Loucy (cell line): ENCODE data around the gene STPG2.

ENCODE experiments used
- CTCF ChIP-seq: fragments of 200-600 bp; sonication (generic); conservative IDR thresholded peaks from 2 replicates; pipeline ENCODE4 v1.5.1; 2014; ENCODE audit warnings: mild to moderate bottlenecking, antibody characterized with exemption, low read length
- EZH2phosphoT487 ChIP-seq: fragments of 200-600 bp; IDR thresholded peaks from 2 replicates; pipeline ENCODE4 v1.6.1; 2018; ENCODE audit warnings: antibody characterized with exemption, mild to moderate bottlenecking, moderate library complexity, borderline replicate concordance

- TF ChIP-seq CTCF, result no peak
- TF ChIP-seq EZH2phosphoT487, result no peak
Measured at GRCh38 chr4:98006814-98007412, 136.4 kb downstream of the STPG2 start.
